Motor neuron (in vitro differentiated cells): ENCODE measurements around the gene TNFRSF13B. TPM values are rescaled to one million over a fixed set of nuclear protein-coding genes. Genes with fewer than 3 reads are reported as not detected.
"Not testable (repeated sequence)": the region's sequence is repeated elsewhere in the genome, so short reads cannot be mapped to it uniquely, and the experiment has no call there.

Experiments
- ATAC-seq, 8 experiments: fragments of 200-7000 bp; cut with Tn5 transposase; replicated peaks in 6 of 8; 2 replicates each; pipeline ENCODE4 v1.8.0; 2021; ENCODE audit warnings: mild to moderate bottlenecking in 8 of 8, moderate library complexity in 8 of 8
- H3K27ac ChIP-seq, 2 donors: fragments of 250-450 bp; sonication (Bioruptor Pico); 2 replicates each; pipeline ENCODE4 v1.9.0; 2021; ENCODE audit warnings: antibody characterized with exemption in 2 of 2, mild to moderate bottlenecking in 2 of 2, moderate library complexity in 1 of 2
- H3K4me1 ChIP-seq, 2 donors: fragments of 250-450 bp; sonication (Bioruptor Pico); replicated peaks in 1 of 2; 2 replicates each; pipeline ENCODE4 v1.6.1; 2021; ENCODE audit warnings: antibody characterized with exemption in 2 of 2, mild to moderate bottlenecking in 2 of 2, moderate library complexity in 1 of 2
- H3K4me3 ChIP-seq, 5 donors: fragments of 250-450 bp; sonication (Bioruptor Pico); 2 replicates each; pipeline ENCODE4 v1.9.0; 2021; ENCODE audit warnings: antibody characterized with exemption in 5 of 5, mild to moderate bottlenecking in 5 of 5, moderate library complexity in 4 of 5
- WGBS, 10 experiments: fragments of 450-650 bp; shearing (Covaris generic); methylation state at CpG; one replicate each; pipeline ENCODE4 v1.0.0; 2022; 5-methylcytosine and 5-hydroxymethylcytosine counted together
- in situ Hi-C, 9 experiments: fragments of 400-800 bp; cut with MboI; loops; one replicate each; pipeline ENCODE4 v1.15.0; 2021; ENCODE audit warnings: low sequenced_read_pairs in 9 of 9, low pct_unique_long_range_greater_than_20kb in 2 of 9; ENCODE audit not compliant: unreplicated experiment in 9 of 9
- total RNA-seq, 8 experiments: library from RNA; unstranded; fragments of 300-600 nt; gene quantifications; 2 replicates each; pipeline versions ENCODE4 v1.2.3 to v1.2.4, GENCODE V29; 2022

Gene TNFRSF13B
- total RNA-seq, 8 experiments from 2014 or later: 0.09 to 1.00 (median 0.41) TPM; not detected in 4

GRCh38 chr17:16926571-16927451 is 45.1 kb downstream of the TNFRSF13B start:
- H3K27ac ChIP-seq: no peak overlapping the region

DNA sequence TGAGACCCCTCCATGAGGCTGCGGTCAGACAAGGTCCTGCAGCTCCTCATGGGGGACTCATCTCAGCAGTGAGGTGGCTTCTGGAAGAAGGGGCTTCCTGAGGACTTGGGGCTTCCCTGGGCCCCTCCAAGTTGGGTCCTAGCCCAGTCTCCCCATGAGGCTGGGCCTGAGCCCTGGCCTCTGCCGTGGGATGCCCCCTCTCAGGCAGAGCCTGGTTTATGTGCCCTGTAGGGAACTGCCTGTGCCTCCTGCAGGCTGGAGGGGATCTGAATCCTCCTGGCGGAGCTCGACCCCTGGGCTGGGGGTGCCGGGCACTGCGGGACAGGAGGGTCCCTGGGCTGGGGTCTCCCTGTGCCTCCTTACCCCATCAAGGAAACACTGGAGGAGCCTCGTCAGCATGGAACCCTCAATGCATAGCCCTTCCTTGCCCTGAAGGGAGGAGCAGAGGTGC is 45.8 kb downstream of the TNFRSF13B start:
- H3K4me3 ChIP-seq: no peak overlapping the region
- no peak overlapping the region for H3K27ac ChIP-seq
- in situ Hi-C loops: no loop called here
- ATAC-seq: no peak
- 60 to 80% methylated on average over 1 of the region's 7 CpGs; no CpG with 5 or more reads in 8 of the 10 experiments for WGBS, 10 experiments
- H3K4me1 ChIP-seq: no peaks in the 10 kb centered on the region

More at GRCh38 chr17:16926571-16927451, 45.1 kb downstream of the TNFRSF13B start:
- H3K4me3 ChIP-seq: no peak overlapping the region
- in situ Hi-C loops: no loop called here
- WGBS, 10 experiments: 17 to 100% (median 80%) methylated on average over 1 to 4 of the region's 18 CpGs; no CpG with 5 or more reads in 3 of the 10 experiments
- no peaks in the 10 kb centered on the region for H3K4me1 ChIP-seq
- peak in 2 of 8 experiments; percentile 22 to 34 for ATAC-seq

DNA sequence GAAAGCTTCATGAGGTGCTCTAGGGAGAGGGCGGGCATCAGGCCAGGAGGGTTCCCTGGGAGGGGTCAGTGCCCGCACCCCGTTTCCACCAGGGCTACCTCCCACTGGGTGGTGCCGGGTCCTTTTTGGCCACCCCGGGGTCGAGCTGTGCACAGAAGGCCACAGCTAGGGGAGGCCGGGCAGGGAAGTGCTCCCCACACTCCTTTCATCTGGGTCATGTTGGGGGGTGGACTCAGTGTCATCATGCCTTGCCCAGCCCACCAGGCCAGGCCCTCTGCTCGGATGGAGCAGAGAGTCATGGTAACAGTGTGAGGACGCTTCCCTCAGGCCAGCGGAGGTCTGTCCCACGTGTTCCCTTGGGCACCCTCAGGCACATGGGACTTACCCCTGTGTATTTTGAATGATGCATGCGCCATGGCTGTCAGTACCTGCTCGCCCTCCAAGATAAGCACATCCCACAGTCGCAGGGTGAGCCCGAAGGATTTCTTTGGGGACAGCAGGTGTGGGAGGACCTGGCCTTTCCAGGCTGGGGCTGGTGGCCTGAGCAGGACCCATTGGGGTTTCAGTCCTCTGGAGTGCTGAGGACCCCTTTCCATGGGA is 46.4 kb downstream of the TNFRSF13B start:
- 64% methylated on average over 3 of the region's 15 CpGs; no CpG with 5 or more reads in 9 of the 10 experiments for WGBS, 10 experiments
- in situ Hi-C loops: no loop called here

GRCh38 chr17:16924696-16925440 is 47.0 kb downstream of the TNFRSF13B start:
- in situ Hi-C loops: no loop called here

More for the DNA sequence above, 46.4 kb downstream of the TNFRSF13B start:
- no peak for ATAC-seq
- Histone ChIP-seq H3K4me3 (no peak overlapping the region), H3K4me1 (no peaks in the 10 kb centered on the region), H3K27ac (no peak overlapping the region)

GRCh38 chr17:16923904-16924695 is 47.8 kb downstream of the TNFRSF13B start:
- Histone ChIP-seq H3K4me1 (no peaks in the 10 kb centered on the region), H3K27ac (no peak overlapping the region), H3K4me3 (no peak overlapping the region)
- in situ Hi-C loops: no loop called here
- WGBS, 10 experiments: 73 to 100% (median 83%) methylated on average over 1 to 3 of the region's 15 CpGs; no CpG with 5 or more reads in 6 of the 10 experiments
- no peak for ATAC-seq

More at GRCh38 chr17:16924696-16925440, 47.0 kb downstream of the TNFRSF13B start:
- no peak overlapping the region for H3K4me3 ChIP-seq
- no peak overlapping the region for H3K27ac ChIP-seq
- no peak for ATAC-seq
- 67 to 100% (median 86%) methylated on average over 1 to 3 of the region's 10 CpGs; no CpG with 5 or more reads in 6 of the 10 experiments for WGBS, 10 experiments
- no peaks in the 10 kb centered on the region for H3K4me1 ChIP-seq

DNA sequence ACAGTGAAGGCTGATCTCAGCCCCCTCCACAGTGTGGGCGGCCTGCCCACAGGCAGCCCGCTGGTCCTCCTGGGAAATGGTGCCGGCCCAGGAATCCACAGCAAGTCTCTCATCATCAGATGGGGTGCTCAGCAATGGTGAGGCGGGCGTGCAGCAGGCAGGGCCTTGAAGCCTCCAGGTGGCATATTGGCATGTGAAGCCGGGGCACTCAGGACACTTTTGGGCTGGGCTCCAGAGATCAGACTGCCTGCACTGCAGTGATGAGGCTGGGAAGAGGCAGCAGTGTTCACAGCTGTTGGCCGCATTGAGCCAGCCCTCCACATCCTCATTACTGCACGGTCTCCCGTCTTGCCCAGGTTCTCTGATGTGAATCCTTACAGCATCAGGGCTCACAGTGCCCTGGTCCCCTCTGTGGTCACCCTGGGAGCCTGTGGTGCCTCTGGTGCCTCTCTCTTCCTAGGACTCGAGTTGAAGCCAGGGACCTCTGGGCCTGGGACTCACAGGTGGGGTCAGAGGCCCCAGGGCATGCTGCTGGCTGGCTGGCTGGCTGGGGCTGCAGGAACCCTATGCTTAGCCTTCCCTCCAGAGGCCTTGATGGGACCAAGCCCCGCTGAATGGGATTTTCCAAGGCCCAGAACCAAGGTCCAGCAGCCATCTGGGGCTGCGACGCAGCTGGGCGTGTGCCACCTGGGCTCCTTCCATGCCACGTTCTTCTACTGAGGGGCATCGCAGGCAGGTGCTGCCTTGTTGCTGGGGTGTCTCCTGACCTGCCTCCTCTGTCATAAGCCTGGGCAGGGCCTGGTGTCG is 48.6 kb downstream of the TNFRSF13B start:
- no peak overlapping the region for H3K27ac ChIP-seq
- no peak overlapping the region for H3K4me3 ChIP-seq
- no peak for ATAC-seq
- no peaks in the 10 kb centered on the region for H3K4me1 ChIP-seq
- WGBS, 10 experiments: 60 to 100% (median 93%) methylated on average over 1 to 6 of the region's 17 CpGs; no CpG with 5 or more reads in 2 of the 10 experiments
- in situ Hi-C loops: no loop called here

DNA sequence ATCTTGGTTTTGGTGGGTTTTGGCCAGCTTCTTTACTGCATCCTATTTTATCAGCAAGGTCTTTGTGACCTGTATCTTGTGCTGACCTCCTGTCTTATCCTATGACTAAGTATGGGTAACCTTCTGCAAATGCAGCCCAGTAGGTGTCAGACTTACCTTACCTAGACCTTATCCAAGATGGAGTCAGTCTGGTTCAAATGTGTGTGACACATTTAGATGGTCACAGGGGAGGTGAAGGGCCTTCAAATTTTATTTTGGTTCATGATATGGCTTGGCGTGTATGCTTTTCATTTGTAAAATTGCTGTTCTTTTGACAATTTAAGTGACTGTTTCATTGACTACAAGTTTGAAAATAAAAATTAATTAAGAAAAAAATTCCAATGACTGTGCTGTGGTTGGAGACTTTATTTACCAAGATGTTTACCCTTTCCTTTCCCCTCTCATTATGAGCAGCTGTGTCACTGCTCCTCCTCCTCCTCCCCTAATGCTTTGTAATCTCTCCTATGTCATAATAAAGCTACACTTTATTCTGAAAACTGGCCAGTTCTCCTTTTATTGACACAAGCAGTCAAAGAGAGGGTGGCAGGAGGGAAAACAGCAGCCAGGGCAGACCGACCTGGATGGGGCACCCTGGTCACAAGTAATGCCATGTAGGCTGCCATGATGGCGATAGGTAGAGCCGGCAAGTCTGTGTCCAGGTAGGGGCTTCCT is 49.4 kb downstream of the TNFRSF13B start:
- WGBS, 10 experiments: 29 to 100% (median 78%) methylated on average over 1 to 4 of the region's 4 CpGs; no CpG with 5 or more reads in 1 of the 10 experiments
- peak in 2 of 8 experiments; percentile 39 to 53 for ATAC-seq
- in situ Hi-C loops: no loop called here
- H3K4me3 ChIP-seq: no peak overlapping the region
- H3K4me1 ChIP-seq: no peaks in the 10 kb centered on the region
- H3K27ac ChIP-seq: no peak overlapping the region

GRCh38 chr17:16921451-16921850 is 50.5 kb downstream of the TNFRSF13B start:
- 38 to 92% (median 73%) methylated on average over 1 to 6 of the region's 6 CpGs; no CpG with 5 or more reads in 1 of the 10 experiments for WGBS, 10 experiments
- ATAC-seq, H3K27ac ChIP-seq, H3K4me1 ChIP-seq, in situ Hi-C loops, H3K4me3 ChIP-seq: not testable (repeated sequence)

- Histone ChIP-seq H3K4me3 (no peak overlapping the region), H3K4me1 (no peaks in the 10 kb centered on the region), H3K27ac (no peak overlapping the region)
- WGBS, 10 experiments: 83 to 100% (median 83%) methylated on average over 1 of the region's 8 CpGs; no CpG with 5 or more reads in 7 of the 10 experiments
- ATAC-seq: no peak
- in situ Hi-C loops: no loop called here
These were observed 51.3 kb downstream of the TNFRSF13B start for GRCh38 chr17:16920628-16921020.

DNA sequence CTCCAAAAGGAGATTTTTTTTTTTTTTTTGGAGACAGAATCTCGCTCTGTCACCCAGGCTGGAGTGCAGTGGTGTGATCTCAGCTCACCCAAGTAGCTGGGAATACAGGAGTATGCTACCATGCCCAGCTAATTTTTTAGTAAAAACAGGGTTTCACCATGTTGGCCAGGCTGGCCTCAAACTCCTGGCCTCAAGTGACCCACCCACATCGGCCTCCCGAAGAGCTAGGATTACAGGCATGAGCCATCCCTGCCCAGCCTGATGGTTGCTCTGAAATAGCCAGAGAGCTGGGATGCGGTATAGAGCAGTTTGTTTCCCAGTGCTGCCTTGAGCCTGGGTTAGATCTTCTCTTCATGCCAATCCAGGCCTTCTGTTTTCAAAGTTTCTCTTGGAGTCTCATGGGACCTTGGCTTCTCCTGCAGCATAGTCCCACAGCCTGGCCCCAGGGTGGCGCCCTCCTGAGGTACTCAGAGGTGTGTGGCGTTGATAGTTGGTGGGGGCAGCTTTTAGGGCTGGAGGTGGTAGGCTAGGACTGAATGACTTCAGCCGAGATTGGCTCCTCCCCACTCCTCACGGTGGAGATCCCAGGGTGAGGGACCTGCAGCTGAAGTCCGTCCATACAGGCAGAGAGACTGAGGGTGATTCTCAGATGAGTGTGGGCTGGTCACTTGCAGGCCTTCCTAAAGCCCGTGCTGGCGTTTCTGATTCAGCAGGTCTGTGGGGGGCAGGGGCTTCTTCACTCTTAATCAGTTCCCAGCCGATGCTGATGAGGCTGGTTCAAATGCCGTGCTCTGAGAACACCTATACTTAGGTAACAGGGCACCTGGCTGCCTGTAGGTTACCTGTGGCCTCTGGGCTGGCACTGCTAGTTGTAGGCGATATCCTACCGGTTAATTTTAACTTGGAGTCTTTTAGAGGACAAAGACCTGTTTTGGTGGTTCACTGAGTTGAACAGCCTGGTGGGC is 52.0 kb downstream of the TNFRSF13B start:
- no peaks in the 10 kb centered on the region for H3K4me1 ChIP-seq
- H3K27ac ChIP-seq: no peak overlapping the region
- H3K4me3 ChIP-seq: no peak overlapping the region
- no peak for ATAC-seq
- in situ Hi-C loops: no loop called here
- WGBS, 10 experiments: 30 to 100% (median 74%) methylated on average over 1 to 8 of the region's 15 CpGs; no CpG with 5 or more reads in 2 of the 10 experiments
